Measurements from ENCODE around the gene SDK1. TPM values are rescaled to one million over a fixed set of nuclear protein-coding genes. Genes with fewer than 3 reads are reported as not detected.

The SDK1 gene
- total RNA-seq, 2 experiments from 2014 or later, result 0.19 to 0.36 TPM

- Histone ChIP-seq H3K36me3 (ENCODE audit: insufficient read depth, low read length) (no peaks in the 10 kb centered on the region), H3K27ac (ENCODE audit: low read depth, low read length, poor library complexity, severe bottlenecking) (no peak overlapping the region), H3K79me2 (ENCODE audit: insufficient read depth, low read depth, low read length) (no peaks in the 10 kb centered on the region), H3K9me3 (ENCODE audit: low read length) (no peaks in the 10 kb centered on the region), H4K20me1 (ENCODE audit: insufficient read depth, low read length) (no peaks in the 10 kb centered on the region), H3K4me1 (ENCODE audit: insufficient read depth, low read length, poor library complexity, severe bottlenecking) (peaks cover 9% of the 10 kb centered on the region), H3K9me2 (ENCODE audit: insufficient read depth, low read length) (no peaks in the 10 kb centered on the region), H2AFZ (ENCODE audit: low read length) (no peak overlapping the region), H3K4me2 (ENCODE audit: low read length) (no peak overlapping the region), H3K4me3 (ENCODE audit: low read depth, low read length, poor library complexity, severe bottlenecking) (no peak overlapping the region)
- ChIA-PET POLR2A (no interaction called here), CTCF (ENCODE audit: unreplicated experiment) (no interaction called here)
- TF ChIP-seq EZH2phosphoT487 (IDR thresholded peaks at IDR 0.05; ENCODE audit: borderline replicate concordance, low read depth, low read length) (no peak), CTCF (conservative IDR thresholded peaks at IDR 0.05; ENCODE audit: low read length) (no peak)
- DNase-seq (ENCODE audit: low spot score), result no peak
- no TSS peak for BruUV-seq (replicated peaks)
- intact Hi-C loops (cut with micrococcal nuclease; ENCODE audit: unreplicated experiment), result no loop called here
These were observed 290.9 kb downstream of the SDK1 start for GRCh38 chr7:3591944-3592343.

- Histone ChIP-seq H3K9me3 (ENCODE audit: low read length) (no peaks in the 10 kb centered on the region), H3K9me2 (ENCODE audit: insufficient read depth, low read length) (no peaks in the 10 kb centered on the region), H3K79me2 (ENCODE audit: insufficient read depth, low read depth, low read length) (no peaks in the 10 kb centered on the region), H3K4me1 (ENCODE audit: insufficient read depth, low read length, poor library complexity, severe bottlenecking) (peaks cover 16% of the 10 kb centered on the region), H3K4me3 (ENCODE audit: low read depth, low read length, poor library complexity, severe bottlenecking) (no peak overlapping the region), H4K20me1 (ENCODE audit: insufficient read depth, low read length) (no peaks in the 10 kb centered on the region), H3K36me3 (ENCODE audit: insufficient read depth, low read length) (no peaks in the 10 kb centered on the region), H3K27ac (ENCODE audit: low read depth, low read length, poor library complexity, severe bottlenecking) (no peak overlapping the region), H3K4me2 (ENCODE audit: low read length) (no peak overlapping the region), H2AFZ (ENCODE audit: low read length) (no peak overlapping the region)
- ChIA-PET POLR2A (interaction anchor here (0.6 kb wide), 1 partner anchor 26 kb away, joined by 3 read pairs; no protein-coding TSS in a partner anchor), CTCF (ENCODE audit: unreplicated experiment) (no interaction called here)
- BruUV-seq (replicated peaks), result no TSS peak
- intact Hi-C loops (cut with micrococcal nuclease; ENCODE audit: unreplicated experiment), result no loop called here
- DNase-seq (ENCODE audit: low spot score), result no peak
- TF ChIP-seq CTCF (conservative IDR thresholded peaks at IDR 0.05; ENCODE audit: low read length) (no peak), EZH2phosphoT487 (IDR thresholded peaks at IDR 0.05; ENCODE audit: borderline replicate concordance, low read depth, low read length) (no peak)
These were observed 291.5 kb downstream of the SDK1 start for GRCh38 chr7:3592401-3593134.

- Histone ChIP-seq H3K9me2 (ENCODE audit: insufficient read depth, low read length) (no peaks in the 10 kb centered on the region), H3K4me3 (ENCODE audit: low read depth, low read length, poor library complexity, severe bottlenecking) (no peak overlapping the region), H4K20me1 (ENCODE audit: insufficient read depth, low read length) (no peaks in the 10 kb centered on the region), H3K9me3 (ENCODE audit: low read length) (no peaks in the 10 kb centered on the region), H2AFZ (ENCODE audit: low read length) (no peak overlapping the region), H3K4me2 (ENCODE audit: low read length) (no peak overlapping the region), H3K27ac (ENCODE audit: low read depth, low read length, poor library complexity, severe bottlenecking) (no peak overlapping the region), H3K36me3 (ENCODE audit: insufficient read depth, low read length) (no peaks in the 10 kb centered on the region), H3K79me2 (ENCODE audit: insufficient read depth, low read depth, low read length) (no peaks in the 10 kb centered on the region), H3K4me1 (ENCODE audit: insufficient read depth, low read length, poor library complexity, severe bottlenecking) (peaks cover 19% of the 10 kb centered on the region)
- intact Hi-C loops (cut with micrococcal nuclease; ENCODE audit: unreplicated experiment), result no loop called here
- TF ChIP-seq CTCF (conservative IDR thresholded peaks at IDR 0.05; ENCODE audit: low read length), result no peak
- no peak for TF ChIP-seq EZH2phosphoT487 (IDR thresholded peaks at IDR 0.05; ENCODE audit: borderline replicate concordance, low read depth, low read length)
- no TSS peak for BruUV-seq (replicated peaks)
- ChIA-PET POLR2A (no interaction called here), CTCF (ENCODE audit: unreplicated experiment) (no interaction called here)
- DNase-seq (ENCODE audit: low spot score), result no peak
These were observed 293.8 kb downstream of the SDK1 start for GRCh38 chr7:3594901-3595300.

All from OCI-LY7 (cell line).